Neuronal stem cell (in vitro differentiated cells): Measurements from ENCODE around the gene PCDHGA6.
"Not testable (repeated sequence)": the region's sequence is repeated elsewhere in the genome, so short reads cannot be mapped to it uniquely, and the experiment has no call there.

Experiments
- DNase-seq: peaks from one replicate; pipeline ENCODE4 v3.0.0-alpha.2; 2013; ENCODE audit warnings: low spot score
- H2AFZ ChIP-seq: one replicate; pipeline ENCODE4 v1.6.1; 2013; ENCODE audit warnings: mild to moderate bottlenecking, low read length, inconsistent platforms
- H2AK5ac ChIP-seq: 2 replicates; pipeline ENCODE4 v1.6.1; 2013; ENCODE audit warnings: low read depth, mild to moderate bottlenecking, inconsistent platforms, low read length, moderate library complexity, mixed read lengths
- H2BK120ac ChIP-seq: 2 replicates; pipeline ENCODE4 v1.6.1; 2013; ENCODE audit warnings: low read depth, mild to moderate bottlenecking, inconsistent platforms, low read length, moderate library complexity, mixed read lengths
- H2BK12ac ChIP-seq: one replicate; pipeline ENCODE4 v1.6.1; 2013; ENCODE audit warnings: low read length, inconsistent platforms
- H2BK15ac ChIP-seq: 2 replicates; pipeline ENCODE4 v1.6.1; 2013; ENCODE audit warnings: mild to moderate bottlenecking, low read length, inconsistent platforms, mixed read lengths
- H2BK5ac ChIP-seq: one replicate; pipeline ENCODE4 v1.6.1; 2013; ENCODE audit warnings: inconsistent platforms, mild to moderate bottlenecking, low read length, moderate library complexity
- H3K14ac ChIP-seq: one replicate; pipeline ENCODE4 v1.6.1; 2013; ENCODE audit warnings: low read length, inconsistent platforms
- H3K18ac ChIP-seq: 2 replicates; pipeline ENCODE4 v1.6.1; 2013; ENCODE audit warnings: low read length, inconsistent platforms
- H3K23ac ChIP-seq: 2 replicates; pipeline ENCODE4 v1.6.1; 2013; ENCODE audit warnings: low read depth, mild to moderate bottlenecking, mixed read lengths, low read length, inconsistent platforms; ENCODE audit not compliant: poor library complexity
- H3K27ac ChIP-seq: replicated peaks from 3 replicates; pipeline ENCODE4 v1.5.1; 2013; ENCODE audit warnings: low read length, inconsistent platforms
- H3K27me3 ChIP-seq, 3 experiments: 2 replicates each; pipeline ENCODE4 v1.6.1; 2013; ENCODE audit warnings: low read length in 3 of 3, mild to moderate bottlenecking in 2 of 3, inconsistent platforms in 1 of 3, low read depth in 1 of 3, mixed read lengths in 1 of 3, moderate library complexity in 1 of 3; ENCODE audit not compliant: control insufficient read depth in 3 of 3, insufficient read depth in 3 of 3
- H3K36me3 ChIP-seq, 2 donors: replicated peaks in 1 of 2; 2 replicates each; pipeline ENCODE4 v1.6.1; 2013; ENCODE audit warnings: low read length in 2 of 2; ENCODE audit not compliant: control insufficient read depth in 2 of 2, insufficient read depth in 2 of 2
- H3K4ac ChIP-seq: 2 replicates; pipeline ENCODE4 v1.6.1; 2013; ENCODE audit warnings: inconsistent platforms, mild to moderate bottlenecking, low read length, moderate library complexity
- H3K4me1 ChIP-seq, 2 donors: 1 replicate in 1 of 2; 2 replicates in 1 of 2; pipeline ENCODE4 v1.6.1; 2013; ENCODE audit warnings: low read length in 2 of 2, low read depth in 1 of 2; ENCODE audit not compliant: control insufficient read depth in 2 of 2, insufficient read depth in 1 of 2
- H3K4me2 ChIP-seq: one replicate; pipeline ENCODE4 v1.6.1; 2013; ENCODE audit warnings: mild to moderate bottlenecking, low read length, inconsistent platforms; ENCODE audit not compliant: insufficient read depth, poor library complexity, severe bottlenecking
- H3K4me3 ChIP-seq, 2 donors: 2 replicates each; pipeline ENCODE4 v1.5.1; 2013; ENCODE audit warnings: low read length in 2 of 2, mild to moderate bottlenecking in 2 of 2, inconsistent platforms in 1 of 2, moderate library complexity in 1 of 2
- H3K79me1 ChIP-seq: one replicate; pipeline ENCODE4 v1.6.1; 2013; ENCODE audit warnings: low read depth, mild to moderate bottlenecking, inconsistent platforms, low read length, moderate library complexity
- H3K9ac ChIP-seq: one replicate; pipeline ENCODE4 v1.6.1; 2013; ENCODE audit warnings: mild to moderate bottlenecking, low read depth, low read length, inconsistent platforms; ENCODE audit not compliant: poor library complexity
- H3K9me3 ChIP-seq, 2 donors: replicated peaks in 1 of 2; 2 replicates each; pipeline versions ENCODE3 to v1.6.1; 2013; ENCODE audit warnings: low read length in 2 of 2, mild to moderate bottlenecking in 2 of 2, inconsistent platforms in 1 of 2, low read depth in 1 of 2, mixed read lengths in 1 of 2, moderate library complexity in 1 of 2; ENCODE audit not compliant: control insufficient read depth in 2 of 2, insufficient read depth in 1 of 2
- H4K8ac ChIP-seq: one replicate; pipeline ENCODE4 v1.6.1; 2013; ENCODE audit warnings: low read depth, mild to moderate bottlenecking, inconsistent platforms, low read length, moderate library complexity
- H4K91ac ChIP-seq: one replicate; pipeline ENCODE4 v1.6.1; 2013; ENCODE audit warnings: low read length, low read depth, mild to moderate bottlenecking, inconsistent platforms; ENCODE audit not compliant: poor library complexity
- WGBS, 2 donors: extraction: QIAGEN DNeasy Blood & Tissue Kit; methylation state at CpG; one replicate each; pipeline ENCODE4 v1.1.7; 2013; ENCODE audit warnings: missing lambda C conversion rate in 2 of 2, mixed read lengths in 1 of 2; ENCODE audit not compliant: insufficient read length in 2 of 2, insufficient replicate concordance in 1 of 2; ENCODE audit errors: extremely low coverage in 2 of 2; 5-methylcytosine and 5-hydroxymethylcytosine counted together

PCDHGA6 gene

DNA sequence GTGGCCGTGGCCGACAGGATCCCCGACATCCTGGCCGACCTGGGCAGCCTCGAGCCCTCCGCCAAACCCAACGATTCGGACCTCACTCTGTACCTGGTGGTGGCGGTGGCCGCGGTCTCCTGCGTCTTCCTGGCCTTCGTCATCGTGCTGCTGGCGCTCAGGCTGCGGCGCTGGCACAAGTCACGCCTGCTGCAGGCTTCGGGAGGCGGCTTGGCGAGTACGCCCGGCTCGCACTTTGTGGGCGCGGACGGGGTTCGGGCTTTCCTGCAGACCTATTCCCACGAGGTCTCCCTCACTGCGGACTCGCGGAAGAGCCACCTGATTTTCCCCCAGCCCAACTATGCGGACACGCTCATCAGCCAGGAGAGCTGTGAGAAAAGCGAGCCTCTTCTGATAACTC, 27.7 kb upstream of the PCDHGA6 start:
- WGBS, 2 donors, result no CpG with 5 or more reads among the region's 35 CpGs
- H3K9ac ChIP-seq, H3K79me1 ChIP-seq, H3K14ac ChIP-seq, H3K4me1 ChIP-seq, H3K27me3 ChIP-seq, H3K18ac ChIP-seq, H3K27ac ChIP-seq, H2AFZ ChIP-seq, H2BK5ac ChIP-seq, H3K36me3 ChIP-seq, H4K91ac ChIP-seq, H3K4me2 ChIP-seq, H3K4me3 ChIP-seq, H3K23ac ChIP-seq, H3K4ac ChIP-seq, H2BK120ac ChIP-seq, H4K8ac ChIP-seq, H2BK12ac ChIP-seq, H2AK5ac ChIP-seq, H2BK15ac ChIP-seq, DNase-seq: not testable (repeated sequence)
- H3K9me3 ChIP-seq, result peaks cover 16 to 26% of the 10 kb centered on the region in 2 donors

DNA sequence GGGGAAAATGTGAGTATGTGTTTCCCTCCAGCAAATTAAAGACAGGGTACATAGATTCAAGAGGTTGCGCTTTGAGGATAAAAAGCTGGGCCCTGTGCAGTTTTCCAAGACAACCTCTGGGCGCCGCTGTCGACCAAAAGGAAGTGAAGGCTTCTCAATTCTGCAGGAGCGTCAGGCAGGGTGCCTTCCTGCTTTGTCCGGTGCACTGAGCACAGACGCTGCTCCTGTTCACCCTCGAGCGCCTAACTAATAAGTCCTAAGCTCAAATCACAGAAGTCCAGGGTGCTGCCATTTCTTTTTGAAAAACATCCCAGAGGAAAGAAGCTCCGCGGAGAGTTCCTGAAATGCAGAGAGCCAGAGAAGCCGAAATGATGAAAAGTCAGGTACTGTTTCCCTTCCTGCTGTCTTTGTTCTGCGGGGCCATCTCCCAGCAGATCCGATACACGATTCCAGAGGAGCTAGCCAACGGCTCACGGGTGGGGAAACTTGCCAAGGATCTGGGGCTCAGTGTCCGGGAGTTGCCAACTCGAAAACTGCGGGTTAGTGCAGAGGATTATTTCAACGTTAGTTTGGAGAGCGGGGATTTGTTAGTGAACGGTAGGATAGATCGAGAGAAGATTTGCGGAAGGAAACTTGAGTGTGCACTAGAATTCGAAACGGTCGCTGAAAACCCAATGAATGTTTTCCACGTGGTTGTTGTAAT, 23.6 kb upstream of the PCDHGA6 start, which contains the start of gene PCDHGB1:
Gene PCDHGB1, plus strand, starts transcription at position 183 of the 703 bp plus-strand sequence. Its CDS starts 162 bp downstream, at position 345.
- H3K18ac ChIP-seq, result no peak within 1 kb of the TSS
- no peaks in the 10 kb centered on the region for H3K27me3 ChIP-seq
- no peak within 1 kb of the TSS for H3K14ac ChIP-seq
- no peak for DNase-seq
- peak within 1 kb of the TSS; percentile 84 for H2AFZ ChIP-seq
- no peaks in the 10 kb centered on the region for H3K36me3 ChIP-seq
- H3K4me2 ChIP-seq, result no peak within 1 kb of the TSS
- no peak within 1 kb of the TSS for H3K9ac ChIP-seq
- no peak within 1 kb of the TSS for H4K8ac ChIP-seq
- H3K4me3 ChIP-seq, result peak within 1 kb of the TSS in 1 of 2 donors; percentile 20
- WGBS, 2 donors, result 100% methylated on average over 3 to 7 of the region's 29 CpGs
- no peak within 1 kb of the TSS for H2BK15ac ChIP-seq
- H3K79me1 ChIP-seq, result no peaks in the 10 kb centered on the region
- no peaks in the 10 kb centered on the region for H3K4me1 ChIP-seq
- H2BK12ac ChIP-seq, result no peak within 1 kb of the TSS
- no peak within 1 kb of the TSS for H2AK5ac ChIP-seq
- no peak within 1 kb of the TSS for H4K91ac ChIP-seq
- no peak within 1 kb of the TSS for H3K4ac ChIP-seq
- peaks cover 14 to 33% of the 10 kb centered on the region in 2 donors for H3K9me3 ChIP-seq
- H3K27ac ChIP-seq, result no peak within 1 kb of the TSS
- no peak within 1 kb of the TSS for H3K23ac ChIP-seq
- H2BK120ac ChIP-seq, result no peak within 1 kb of the TSS
- H2BK5ac ChIP-seq, result no peak within 1 kb of the TSS

DNA sequence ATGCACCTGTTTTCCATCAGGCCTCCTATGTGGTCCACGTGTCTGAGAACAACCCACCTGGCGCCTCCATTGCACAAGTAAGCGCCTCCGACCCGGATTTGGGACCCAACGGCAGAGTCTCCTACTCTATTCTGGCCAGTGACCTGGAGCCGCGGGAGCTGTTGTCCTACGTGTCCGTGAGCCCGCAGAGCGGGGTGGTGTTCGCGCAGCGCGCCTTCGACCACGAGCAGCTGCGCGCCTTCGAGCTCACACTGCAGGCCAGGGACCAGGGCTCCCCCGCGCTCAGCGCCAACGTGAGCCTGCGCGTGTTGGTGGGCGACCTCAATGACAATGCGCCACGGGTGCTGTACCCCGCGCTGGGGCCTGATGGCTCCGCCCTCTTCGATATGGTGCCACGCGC, 22.1 kb upstream of the PCDHGA6 start:
- Histone ChIP-seq H2BK120ac (no peak overlapping the region), H3K4me3 (no peak overlapping the region), H3K9me3 (peaks cover 20 to 45% of the 10 kb centered on the region in 2 donors), H3K23ac (no peak overlapping the region), H3K4me1 (no peaks in the 10 kb centered on the region), H3K14ac (no peak overlapping the region), H2BK5ac (no peak overlapping the region), H3K27ac (no peak overlapping the region), H4K8ac (no peak overlapping the region), H2BK15ac (no peak overlapping the region), H3K9ac (no peak overlapping the region), H2AFZ (no peak overlapping the region), H3K36me3 (peaks cover 0 to under 1% of the 10 kb centered on the region in 2 donors), H2AK5ac (no peak overlapping the region), H3K4ac (no peak overlapping the region), H3K79me1 (no peaks in the 10 kb centered on the region), H3K18ac (no peak overlapping the region), H3K4me2 (no peak overlapping the region), H3K27me3 (peaks cover 0 to 2% (median 0%) of the 10 kb centered on the region in 3 experiments), H4K91ac (no peak overlapping the region), H2BK12ac (no peak overlapping the region)
- DNase-seq, result no peak
- WGBS, 2 donors, result no CpG with 5 or more reads among the region's 36 CpGs

DNA sequence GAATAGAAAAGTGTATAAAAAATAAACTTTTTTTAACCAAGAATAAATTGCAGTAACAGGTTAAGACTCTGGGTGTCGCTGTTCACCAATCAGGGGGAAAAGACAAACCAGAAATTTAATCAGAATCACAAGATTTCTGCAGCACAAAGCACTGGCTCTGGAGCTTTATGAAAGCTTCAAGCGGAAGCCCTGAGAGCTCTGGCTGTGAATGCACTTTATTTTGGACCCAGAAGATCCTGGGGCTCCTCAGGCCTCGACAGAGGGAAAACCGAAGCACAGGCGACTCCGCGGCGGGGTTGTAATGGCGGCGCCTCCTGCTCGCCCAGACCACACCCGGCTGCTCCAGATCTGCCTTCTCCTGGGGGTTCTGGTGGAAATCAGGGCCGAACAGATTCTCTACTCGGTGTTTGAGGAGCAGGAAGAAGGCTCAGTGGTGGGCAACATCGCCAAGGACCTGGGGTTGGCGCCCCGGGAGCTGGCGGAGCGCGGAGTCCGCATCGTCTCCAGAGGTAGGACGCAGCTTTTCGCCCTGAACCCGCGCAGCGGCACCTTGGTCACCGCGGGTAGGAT, 18.7 kb upstream of the PCDHGA6 start, which contains the start of gene PCDHGA4:
Gene PCDHGA4, plus strand, starts transcription at position 122 of the 570 bp plus-strand sequence. Its CDS starts 87 bp downstream, at position 209.
- H3K27me3 ChIP-seq, result peaks cover 0 to 4% (median 0%) of the 10 kb centered on the region in 3 experiments
- H2BK12ac ChIP-seq, result no peak within 1 kb of the TSS
- H4K91ac ChIP-seq, result no peak within 1 kb of the TSS
- H3K23ac ChIP-seq, result no peak within 1 kb of the TSS
- H4K8ac ChIP-seq, result no peak within 1 kb of the TSS
- no peak within 1 kb of the TSS for H2BK5ac ChIP-seq
- no peak within 1 kb of the TSS for H3K9ac ChIP-seq
- no peak within 1 kb of the TSS for H3K4me2 ChIP-seq
- peaks cover 0 to 3% of the 10 kb centered on the region in 2 donors for H3K36me3 ChIP-seq
- H3K79me1 ChIP-seq, result no peaks in the 10 kb centered on the region
- no peak within 1 kb of the TSS for H3K18ac ChIP-seq
- no peak within 1 kb of the TSS for H2AFZ ChIP-seq
- no peak within 1 kb of the TSS for H2AK5ac ChIP-seq
- no CpG with 5 or more reads among the region's 29 CpGs for WGBS, 2 donors
- no peak within 1 kb of the TSS for H2BK15ac ChIP-seq
- DNase-seq, result no peak
- no peak within 1 kb of the TSS for H2BK120ac ChIP-seq
- H3K14ac ChIP-seq, result no peak within 1 kb of the TSS
- no peaks in the 10 kb centered on the region for H3K4me1 ChIP-seq
- no peak within 1 kb of the TSS for H3K4me3 ChIP-seq
- H3K4ac ChIP-seq, result no peak within 1 kb of the TSS
- H3K27ac ChIP-seq, result no peak within 1 kb of the TSS
- H3K9me3 ChIP-seq, result peaks cover 24 to 69% of the 10 kb centered on the region in 2 donors
